ENCODE results near the gene HSP90AB1. TPM values are rescaled to one million over a fixed set of nuclear protein-coding genes. Genes with fewer than 3 reads are reported as not detected.

HSP90AB1 gene
- polyA plus RNA-seq, 1 of the 3 experiments (the other 2 are of a cell fraction): 843 TPM

DNA sequence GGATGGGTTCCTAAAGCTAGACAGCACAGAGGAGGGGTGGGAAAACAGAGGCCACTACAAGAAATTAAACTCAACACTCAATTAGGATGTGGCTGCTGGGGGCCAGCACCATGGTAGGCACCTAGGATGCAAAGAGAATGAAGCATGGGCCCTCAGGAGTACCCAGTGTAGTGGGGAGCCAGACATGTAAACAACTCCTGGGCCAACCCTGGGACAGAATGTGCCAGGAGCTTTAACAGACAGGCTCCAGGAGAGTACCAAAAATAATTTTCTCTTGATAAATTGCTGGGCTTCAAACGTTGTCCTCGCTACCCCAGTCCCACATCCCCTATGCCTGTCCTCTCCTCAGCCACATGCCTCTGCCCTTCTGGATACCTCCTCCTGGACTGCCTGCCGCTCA, 25.0 kb downstream of the HSP90AB1 start:
- H3K4me1 ChIP-seq (ENCODE audit: control insufficient read depth in 1 of 2, insufficient read depth in 2 of 2, low read depth in 1 of 2, low read length in 1 of 2): peaks cover 0 to 21% of the 10 kb centered on the region in 2 experiments; a peak in 1 of 4 replicates
- CTCF ChIA-PET: interaction anchor here (7.2 to 9.1 kb wide), 2 partner anchors 30 to 64 kb away, joined by 220 to 238 read pairs; no protein-coding TSS in a partner anchor
- no peaks in the 10 kb centered on the region for H3K9me3 ChIP-seq
- no peak overlapping the region for H3K4me3 ChIP-seq (ENCODE audit: low read depth in 2 of 2, low read length in 1 of 2)
- H3K9ac ChIP-seq: no peak overlapping the region
- POLR2A ChIA-PET: no interaction called here
- TF ChIP-seq SMC3 (IDR thresholded peaks at IDR 0.05; ENCODE audit: low read depth, low read length) (no peak), NFIC (IDR thresholded peaks at IDR 0.05; ENCODE audit: borderline replicate concordance) (no peak), POLR2AphosphoS5 (IDR thresholded peaks at IDR 0.05; ENCODE audit: low read depth, low read length) (no peak)
- H3K4me2 ChIP-seq: no peak overlapping the region
- peaks cover 7% of the 10 kb centered on the region for H3F3A ChIP-seq (replicated peaks; ENCODE audit: insufficient read depth)
- no peaks in the 10 kb centered on the region for H3K9me2 ChIP-seq
- H3K27ac ChIP-seq (ENCODE audit: low read depth in 2 of 2, low read length in 1 of 2): no peak overlapping the region
- no peaks in the 10 kb centered on the region for H3K36me3 ChIP-seq (replicated peaks in 1 of 2; ENCODE audit: control insufficient read depth in 1 of 2, insufficient read depth in 2 of 2, low read length in 1 of 2)
- H3K79me2 ChIP-seq (ENCODE audit: insufficient read depth): no peaks in the 10 kb centered on the region
- H4K20me1 ChIP-seq (ENCODE audit: insufficient read depth): no peaks in the 10 kb centered on the region
- H3K27me3 ChIP-seq (ENCODE audit: insufficient read depth): peaks cover 36% of the 10 kb centered on the region
- 93% methylated on average over 3 of the region's 3 CpGs for WGBS (ENCODE audit: low lambda C conversion rate)
- DNase-seq: peak; percentile 16
- no peak overlapping the region for H2AFZ ChIP-seq (ENCODE audit: low read depth)

DNA sequence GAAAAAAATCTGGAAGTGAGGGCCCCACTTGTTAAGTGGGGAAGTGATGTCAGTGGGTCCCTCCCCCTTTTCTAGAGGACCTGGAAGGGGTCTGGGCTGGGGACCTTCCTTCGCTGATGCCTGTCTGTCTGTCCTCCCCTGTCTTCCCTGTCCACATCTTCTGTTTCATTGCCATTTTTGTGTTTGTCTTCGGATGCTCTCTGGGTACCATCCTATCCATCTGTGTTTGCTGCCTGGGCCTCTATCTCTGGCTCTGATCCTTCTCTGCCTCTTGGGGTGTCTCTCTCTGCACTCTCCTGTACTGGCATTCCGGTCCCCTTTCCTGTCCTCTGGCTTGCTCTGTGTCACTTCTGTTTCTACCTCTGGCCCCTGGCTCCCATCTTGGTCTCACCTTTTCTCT, 25.6 kb downstream of the HSP90AB1 start:
- ChIA-PET CTCF (interaction anchor here (7.2 to 9.1 kb wide), 2 partner anchors 30 to 63 kb away, joined by 220 to 238 read pairs; no protein-coding TSS in a partner anchor), POLR2A (no interaction called here)
- no peak for DNase-seq
- TF ChIP-seq TAF1 (IDR thresholded peaks at IDR 0.05; ENCODE audit: borderline replicate concordance, low read depth, low read length) (no peak), MEF2A (IDR thresholded peaks at IDR 0.05; ENCODE audit: borderline replicate concordance, low read depth) (no peak), NFIC (IDR thresholded peaks at IDR 0.05; ENCODE audit: borderline replicate concordance) (no peak), FOXJ3 (CRISPR knock-in tag; IDR thresholded peaks at IDR 0.05) (no peak), RCOR1 (IDR thresholded peaks at IDR 0.05; ENCODE audit: low read length) (no peak), SIN3A (IDR thresholded peaks at IDR 0.05; ENCODE audit: borderline replicate concordance, low read depth, low read length) (no peak), YY1 (IDR thresholded peaks at IDR 0.05; ENCODE audit: low read depth) (no peak), NRF1 (IDR thresholded peaks at IDR 0.05; ENCODE audit: low read depth, low read length) (no peak), EZH2phosphoT487 (IDR thresholded peaks at IDR 0.05; ENCODE audit: borderline replicate concordance, low read depth) (no peak), FOSL2 (IDR thresholded peaks at IDR 0.05; ENCODE audit: borderline replicate concordance, low read depth) (no peak)
- TF ChIP-seq, protein P1, sequence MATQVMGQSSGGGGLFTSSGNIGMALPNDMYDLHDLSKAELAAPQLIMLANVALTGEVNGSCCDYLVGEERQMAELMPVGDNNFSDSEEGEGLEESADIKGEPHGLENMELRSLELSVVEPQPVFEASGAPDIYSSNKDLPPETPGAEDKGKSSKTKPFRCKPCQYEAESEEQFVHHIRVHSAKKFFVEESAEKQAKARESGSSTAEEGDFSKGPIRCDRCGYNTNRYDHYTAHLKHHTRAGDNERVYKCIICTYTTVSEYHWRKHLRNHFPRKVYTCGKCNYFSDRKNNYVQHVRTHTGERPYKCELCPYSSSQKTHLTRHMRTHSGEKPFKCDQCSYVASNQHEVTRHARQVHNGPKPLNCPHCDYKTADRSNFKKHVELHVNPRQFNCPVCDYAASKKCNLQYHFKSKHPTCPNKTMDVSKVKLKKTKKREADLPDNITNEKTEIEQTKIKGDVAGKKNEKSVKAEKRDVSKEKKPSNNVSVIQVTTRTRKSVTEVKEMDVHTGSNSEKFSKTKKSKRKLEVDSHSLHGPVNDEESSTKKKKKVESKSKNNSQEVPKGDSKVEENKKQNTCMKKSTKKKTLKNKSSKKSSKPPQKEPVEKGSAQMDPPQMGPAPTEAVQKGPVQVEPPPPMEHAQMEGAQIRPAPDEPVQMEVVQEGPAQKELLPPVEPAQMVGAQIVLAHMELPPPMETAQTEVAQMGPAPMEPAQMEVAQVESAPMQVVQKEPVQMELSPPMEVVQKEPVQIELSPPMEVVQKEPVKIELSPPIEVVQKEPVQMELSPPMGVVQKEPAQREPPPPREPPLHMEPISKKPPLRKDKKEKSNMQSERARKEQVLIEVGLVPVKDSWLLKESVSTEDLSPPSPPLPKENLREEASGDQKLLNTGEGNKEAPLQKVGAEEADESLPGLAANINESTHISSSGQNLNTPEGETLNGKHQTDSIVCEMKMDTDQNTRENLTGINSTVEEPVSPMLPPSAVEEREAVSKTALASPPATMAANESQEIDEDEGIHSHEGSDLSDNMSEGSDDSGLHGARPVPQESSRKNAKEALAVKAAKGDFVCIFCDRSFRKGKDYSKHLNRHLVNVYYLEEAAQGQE (IDR thresholded peaks at IDR 0.05; ENCODE audit: low read depth, low read length): no peak
- TF ChIP-seq, protein P2, sequence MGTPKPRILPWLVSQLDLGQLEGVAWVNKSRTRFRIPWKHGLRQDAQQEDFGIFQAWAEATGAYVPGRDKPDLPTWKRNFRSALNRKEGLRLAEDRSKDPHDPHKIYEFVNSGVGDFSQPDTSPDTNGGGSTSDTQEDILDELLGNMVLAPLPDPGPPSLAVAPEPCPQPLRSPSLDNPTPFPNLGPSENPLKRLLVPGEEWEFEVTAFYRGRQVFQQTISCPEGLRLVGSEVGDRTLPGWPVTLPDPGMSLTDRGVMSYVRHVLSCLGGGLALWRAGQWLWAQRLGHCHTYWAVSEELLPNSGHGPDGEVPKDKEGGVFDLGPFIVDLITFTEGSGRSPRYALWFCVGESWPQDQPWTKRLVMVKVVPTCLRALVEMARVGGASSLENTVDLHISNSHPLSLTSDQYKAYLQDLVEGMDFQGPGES (IDR thresholded peaks at IDR 0.05; ENCODE audit: low read depth, low read length): no peak
- TF ChIP-seq, protein P3, sequence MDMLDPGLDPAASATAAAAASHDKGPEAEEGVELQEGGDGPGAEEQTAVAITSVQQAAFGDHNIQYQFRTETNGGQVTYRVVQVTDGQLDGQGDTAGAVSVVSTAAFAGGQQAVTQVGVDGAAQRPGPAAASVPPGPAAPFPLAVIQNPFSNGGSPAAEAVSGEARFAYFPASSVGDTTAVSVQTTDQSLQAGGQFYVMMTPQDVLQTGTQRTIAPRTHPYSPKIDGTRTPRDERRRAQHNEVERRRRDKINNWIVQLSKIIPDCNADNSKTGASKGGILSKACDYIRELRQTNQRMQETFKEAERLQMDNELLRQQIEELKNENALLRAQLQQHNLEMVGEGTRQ (IDR thresholded peaks at IDR 0.05; ENCODE audit: borderline replicate concordance, low read depth, low read length): no peak
- TF ChIP-seq, protein P4, sequence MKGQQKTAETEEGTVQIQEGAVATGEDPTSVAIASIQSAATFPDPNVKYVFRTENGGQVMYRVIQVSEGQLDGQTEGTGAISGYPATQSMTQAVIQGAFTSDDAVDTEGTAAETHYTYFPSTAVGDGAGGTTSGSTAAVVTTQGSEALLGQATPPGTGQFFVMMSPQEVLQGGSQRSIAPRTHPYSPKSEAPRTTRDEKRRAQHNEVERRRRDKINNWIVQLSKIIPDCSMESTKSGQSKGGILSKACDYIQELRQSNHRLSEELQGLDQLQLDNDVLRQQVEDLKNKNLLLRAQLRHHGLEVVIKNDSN (IDR thresholded peaks at IDR 0.05; ENCODE audit: borderline replicate concordance, low read depth): no peak
- no peak overlapping the region for H3K4me3 ChIP-seq (ENCODE audit: low read depth in 2 of 2, low read length in 1 of 2)
- H3K79me2 ChIP-seq (ENCODE audit: insufficient read depth): no peaks in the 10 kb centered on the region
- no peaks in the 10 kb centered on the region for H4K20me1 ChIP-seq (ENCODE audit: insufficient read depth)
- H3K9ac ChIP-seq: no peak overlapping the region
- H3K27me3 ChIP-seq (ENCODE audit: insufficient read depth): peaks cover 36% of the 10 kb centered on the region
- peaks cover 0 to 21% of the 10 kb centered on the region in 2 experiments; a peak in 1 of 4 replicates for H3K4me1 ChIP-seq (ENCODE audit: control insufficient read depth in 1 of 2, insufficient read depth in 2 of 2, low read depth in 1 of 2, low read length in 1 of 2)
- H3K27ac ChIP-seq (ENCODE audit: low read depth in 2 of 2, low read length in 1 of 2): no peak overlapping the region
- no peak overlapping the region for H2AFZ ChIP-seq (ENCODE audit: low read depth)
- no peaks in the 10 kb centered on the region for H3K36me3 ChIP-seq (replicated peaks in 1 of 2; ENCODE audit: control insufficient read depth in 1 of 2, insufficient read depth in 2 of 2, low read length in 1 of 2)
- no peaks in the 10 kb centered on the region for H3K9me2 ChIP-seq
- H3K4me2 ChIP-seq: no peak overlapping the region
- WGBS (ENCODE audit: low lambda C conversion rate): 75% methylated on average over 3 of the region's 3 CpGs
- H3K9me3 ChIP-seq: no peaks in the 10 kb centered on the region
- H3F3A ChIP-seq (replicated peaks; ENCODE audit: insufficient read depth): peaks cover 7% of the 10 kb centered on the region

Measured in SK-N-SH (cell line).